Activated CD8-positive, alpha-beta memory T cell treated with anti-CD3 and anti-CD28 coated beads for 4 hours (primary cell): ENCODE results near the gene SH3BP4.

Experiments used
- DNase-seq, 2 donors: peaks; one replicate each; pipeline ENCODE4 v3.0.0-alpha.2; 2020; ENCODE audit warnings: low read depth in 2 of 2

The SH3BP4 gene

DNA sequence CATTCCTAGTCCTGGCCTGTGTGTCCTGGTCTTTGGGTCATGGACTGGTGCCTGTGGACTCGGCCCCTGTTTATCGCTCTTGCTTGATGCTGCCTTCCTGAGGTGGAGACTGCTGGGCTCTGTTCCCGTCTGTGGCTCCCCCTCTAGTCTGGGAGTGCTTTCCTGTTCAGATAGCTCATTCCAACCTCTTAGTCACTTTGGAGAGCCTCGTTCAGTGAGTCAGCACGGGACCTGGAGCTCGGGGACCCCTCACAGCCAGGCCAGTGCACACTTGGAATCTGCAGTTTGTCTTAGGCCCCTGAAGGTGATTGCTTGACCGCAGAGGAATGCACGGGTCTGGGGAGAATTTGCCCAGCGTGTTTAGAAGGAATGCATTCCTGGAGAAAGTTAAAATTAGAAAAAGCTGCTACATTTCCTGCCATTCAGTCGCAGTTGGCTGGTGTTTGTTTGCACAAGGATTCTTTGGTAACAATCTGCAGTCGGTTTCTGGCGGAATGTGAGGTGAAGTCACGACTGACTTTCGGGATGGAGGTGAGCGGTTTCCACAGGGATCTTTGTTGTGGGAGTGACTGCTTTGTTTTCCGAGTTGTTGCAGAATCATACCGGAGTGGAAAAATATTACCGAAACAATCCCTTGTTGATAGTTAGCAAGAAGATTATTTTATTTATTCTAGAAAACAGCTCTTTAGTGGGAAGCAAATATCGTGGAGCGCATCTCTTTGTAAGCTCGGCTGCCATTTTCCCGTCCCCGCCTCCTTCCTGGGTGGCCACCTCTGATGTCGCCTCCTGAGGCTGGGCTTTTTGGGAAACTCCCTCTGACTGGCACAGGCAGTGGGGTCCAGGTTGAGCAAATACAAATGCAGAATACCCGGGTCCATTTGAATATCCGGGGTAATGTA, 29.6 kb downstream of the SH3BP4 start:
- DNase-seq: no peak

DNA sequence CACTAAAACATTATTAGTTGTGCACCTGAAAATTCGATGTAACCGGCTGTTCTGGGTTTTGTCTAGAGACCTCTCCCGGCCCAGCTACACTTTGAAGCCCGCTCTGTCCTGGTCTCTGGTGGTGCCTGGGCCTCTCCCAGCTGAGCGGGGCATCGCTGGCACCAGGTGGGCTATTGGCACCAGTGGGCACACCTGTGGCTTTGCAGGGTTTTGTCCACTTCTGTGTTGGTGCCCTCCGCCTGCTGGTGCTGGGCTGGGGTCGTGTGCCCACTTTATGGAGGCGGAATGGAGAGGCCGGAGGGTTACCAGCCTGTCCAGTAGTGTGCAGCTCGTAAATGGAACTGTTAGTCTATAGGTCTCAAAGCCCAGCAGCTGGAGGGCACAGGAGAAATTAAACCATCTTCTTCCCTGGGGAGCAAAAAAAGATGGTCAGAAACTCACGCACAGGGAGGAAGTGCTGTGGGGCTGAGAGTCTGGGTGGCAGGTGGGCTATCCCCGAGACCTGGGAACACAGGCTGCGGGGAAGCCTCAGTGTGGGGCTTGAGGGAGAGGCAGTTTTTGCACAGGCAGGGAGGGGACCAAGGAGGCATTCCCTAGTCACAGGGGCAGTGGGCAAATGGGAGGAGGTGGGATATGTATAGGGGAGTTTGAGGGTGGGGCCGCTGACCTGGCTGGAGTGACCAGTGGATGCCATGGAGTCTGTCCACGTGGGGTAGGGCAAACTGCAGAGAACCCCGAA, 30.4 kb downstream of the SH3BP4 start:
- no peak for DNase-seq

DNA sequence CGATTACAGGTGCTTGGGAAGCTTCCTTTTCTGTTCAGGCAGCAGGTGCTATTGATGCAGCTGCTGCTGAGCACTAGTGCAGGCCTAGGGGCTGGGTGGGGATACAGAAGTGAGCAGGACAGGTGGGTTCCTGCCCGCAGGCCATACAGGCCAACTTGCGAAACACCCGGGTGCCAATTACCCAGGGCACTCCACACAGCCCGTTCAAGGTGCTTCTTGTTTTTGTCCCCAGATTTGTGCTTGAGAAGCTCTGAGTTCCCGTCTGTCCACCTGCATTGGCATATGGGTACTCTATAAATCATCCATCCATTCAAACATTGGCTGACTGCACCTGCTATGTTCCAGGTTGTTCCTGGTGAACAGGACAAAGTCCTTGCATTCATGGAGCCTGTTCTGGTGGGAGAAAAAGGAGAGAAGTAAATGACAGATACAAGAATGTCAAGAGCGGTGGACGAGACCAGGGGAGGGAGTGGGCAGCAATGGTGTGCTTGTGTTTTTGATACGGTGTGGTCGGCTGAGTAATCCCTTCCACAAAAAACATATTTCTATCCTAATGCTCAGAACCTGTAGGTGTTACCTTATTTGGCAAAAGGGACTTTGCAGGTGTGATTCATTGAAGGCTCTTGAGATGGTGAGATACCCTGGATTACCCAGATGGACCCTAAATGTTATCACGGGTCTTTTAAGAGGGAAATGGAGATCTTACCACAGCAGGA, 31.4 kb downstream of the SH3BP4 start:
- DNase-seq: no peak

DNA sequence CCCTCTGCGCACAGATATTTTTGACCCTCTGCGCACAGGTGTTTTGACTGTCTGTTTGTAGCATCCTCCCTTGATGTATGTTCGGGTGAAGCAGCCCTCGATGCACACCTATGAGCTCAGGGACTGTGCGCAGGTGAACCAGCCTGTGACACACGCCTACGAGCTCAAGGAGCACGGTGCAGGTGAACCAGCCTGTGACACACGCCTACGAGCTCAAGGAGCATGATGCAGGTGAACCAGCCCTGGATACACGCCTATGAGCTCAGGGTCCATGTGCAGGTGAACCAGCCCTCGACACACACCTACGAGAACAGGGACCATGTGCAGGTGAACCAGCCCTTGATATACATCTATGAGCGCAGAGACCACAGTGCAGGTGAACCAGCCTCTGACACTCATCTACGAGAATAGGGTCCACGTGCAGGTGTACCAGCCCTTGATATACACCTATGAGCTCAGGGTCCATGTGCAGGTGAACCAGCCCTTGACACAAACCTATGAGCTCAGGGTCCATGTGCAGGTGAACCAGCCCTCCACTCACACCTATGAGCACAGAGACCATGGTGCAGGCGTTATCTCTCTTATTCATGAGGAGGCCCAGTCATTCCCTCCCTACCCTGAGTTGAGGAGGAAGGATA, 33.9 kb downstream of the SH3BP4 start:
- DNase-seq: no peak

DNA sequence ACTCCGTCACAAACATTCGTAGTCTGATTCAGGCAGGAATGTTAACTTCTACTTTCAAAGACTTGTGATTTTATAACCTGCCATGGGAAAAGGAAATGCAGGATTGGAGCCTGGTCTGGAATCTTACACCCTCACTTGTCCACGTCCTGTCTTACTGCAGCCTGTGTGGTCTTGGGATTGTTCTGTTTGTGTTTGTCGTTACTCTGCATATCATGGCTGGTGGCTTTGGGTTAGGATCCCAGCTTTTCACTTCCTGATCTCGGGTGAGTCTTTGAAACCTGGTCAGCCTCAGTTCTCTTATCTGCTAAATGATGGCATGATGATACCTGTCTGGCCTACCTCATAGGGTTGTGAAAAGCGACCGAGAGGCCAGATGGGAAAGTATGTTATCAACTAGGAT, 34.6 kb downstream of the SH3BP4 start:
- DNase-seq: no peak

GRCh38 chr2:234986876-234987720, 35.3 kb downstream of the SH3BP4 start:
- DNase-seq: no peak

GRCh38 chr2:234987754-234988153, 35.9 kb downstream of the SH3BP4 start:
- DNase-seq: no peak

- DNase-seq: no peak
These were observed 36.7 kb downstream of the SH3BP4 start for GRCh38 chr2:234988491-234988890.

DNA sequence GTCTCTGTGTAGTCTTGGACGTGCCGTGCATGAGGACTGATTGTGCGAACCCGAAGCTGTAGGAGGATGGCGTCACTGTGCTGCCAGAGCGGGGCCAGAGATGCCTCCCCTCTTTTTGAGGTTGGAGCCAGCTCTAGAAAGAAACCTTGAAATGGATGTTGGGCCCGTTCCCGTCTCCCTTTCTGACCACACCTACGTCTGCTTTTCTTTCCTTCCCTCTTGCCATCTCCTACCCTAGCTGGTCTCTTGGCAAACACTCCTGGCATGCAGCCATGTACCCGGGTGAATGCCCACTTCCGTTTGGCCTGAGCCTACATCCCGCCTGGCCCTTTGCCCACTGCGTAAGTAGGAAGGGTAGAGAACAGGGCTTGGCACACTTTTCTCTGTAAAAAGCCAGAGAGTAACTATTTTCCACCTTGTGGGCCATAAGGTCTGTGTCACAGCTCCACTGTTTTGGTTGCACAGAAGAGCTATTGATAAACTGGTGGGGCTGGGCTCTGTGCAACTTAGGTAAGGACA, 37.4 kb downstream of the SH3BP4 start:
- DNase-seq: no peak

GRCh38 chr2:234990300-234990699, 38.5 kb downstream of the SH3BP4 start:
- no peak for DNase-seq

DNA sequence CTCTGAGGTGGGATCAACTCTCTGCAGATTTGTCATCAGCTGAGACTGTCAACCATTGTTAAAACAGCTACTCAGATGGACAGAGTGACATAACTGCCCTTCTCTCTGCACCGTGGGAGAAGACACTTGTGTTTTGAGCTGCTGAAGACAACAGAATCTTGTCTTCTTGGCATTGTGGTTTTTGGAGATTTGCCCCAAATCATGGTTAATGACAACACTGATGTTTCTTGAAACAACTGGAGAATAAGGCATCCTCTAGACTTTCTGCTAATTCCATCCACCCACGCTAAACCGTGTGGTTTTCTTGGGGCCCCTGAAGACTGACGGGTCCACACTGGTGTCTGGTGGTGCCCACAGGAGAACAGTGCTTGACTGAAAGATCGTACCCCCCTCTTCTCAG, 39.5 kb downstream of the SH3BP4 start:
- DNase-seq: no peak

GRCh38 chr2:234991793-234992192, 40.0 kb downstream of the SH3BP4 start:
- no peak for DNase-seq

GRCh38 chr2:234992196-234992595, 40.4 kb downstream of the SH3BP4 start:
- DNase-seq: no peak

DNA sequence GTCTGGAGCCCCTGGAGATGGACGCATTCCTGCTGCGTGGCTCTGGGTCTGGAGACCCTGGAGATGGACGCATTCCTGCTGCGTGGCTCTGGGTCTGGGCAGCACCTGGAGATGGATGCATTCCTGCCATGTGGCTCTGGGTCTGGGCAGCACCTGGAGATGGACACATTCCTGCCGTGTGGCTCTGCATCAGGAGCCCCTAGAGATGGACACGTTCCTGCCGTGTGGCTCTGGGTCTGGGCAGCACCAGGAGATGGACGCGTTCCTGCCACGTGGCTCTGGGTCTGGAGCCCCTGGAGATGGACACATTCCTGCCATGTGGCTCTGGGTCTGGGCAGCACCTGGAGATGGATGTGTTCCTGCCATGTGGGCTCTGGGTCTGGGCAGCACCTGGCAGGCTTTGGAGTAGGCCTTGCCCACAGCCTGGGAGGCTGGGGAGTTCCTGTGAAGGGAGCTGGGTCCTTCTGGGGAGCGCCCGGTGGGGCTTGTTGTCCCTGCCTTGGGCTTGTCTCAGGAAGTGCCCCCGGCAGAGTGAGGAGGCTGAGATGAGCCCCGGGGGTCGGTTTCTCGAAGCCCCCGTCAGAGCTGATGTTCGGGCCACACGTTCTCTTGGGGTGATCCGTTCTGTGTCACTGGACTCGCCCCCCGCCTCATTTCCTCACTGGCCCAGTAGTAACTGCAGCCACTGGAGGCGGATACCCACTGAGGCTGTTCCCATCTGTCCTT, 41.0 kb downstream of the SH3BP4 start:
- DNase-seq: no peak

DNA sequence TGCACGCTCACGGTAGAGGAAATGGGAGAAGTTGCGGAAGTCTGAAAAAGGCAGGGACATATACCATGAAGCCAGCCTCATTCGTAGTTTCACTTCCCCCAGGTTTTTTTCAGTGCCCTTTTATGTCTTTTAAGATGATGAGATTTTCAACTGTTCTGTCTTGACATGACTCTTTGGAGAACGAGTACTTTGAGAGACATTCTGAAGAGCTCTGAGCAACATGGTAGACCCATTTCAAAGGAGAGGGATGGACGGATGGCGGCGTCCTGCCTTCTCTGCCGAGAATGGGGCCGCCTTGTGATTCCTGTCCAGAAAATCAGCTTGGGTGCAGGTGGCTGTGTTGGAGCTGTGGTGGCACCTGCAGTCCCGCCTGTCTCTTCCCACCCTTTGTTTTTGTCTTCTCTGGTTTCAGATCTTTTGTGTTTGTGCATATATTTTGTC, 41.7 kb downstream of the SH3BP4 start:
- no peak for DNase-seq

- DNase-seq: no peak
These were observed 42.9 kb downstream of the SH3BP4 start for GRCh38 chr2:234994438-234995321.

DNA sequence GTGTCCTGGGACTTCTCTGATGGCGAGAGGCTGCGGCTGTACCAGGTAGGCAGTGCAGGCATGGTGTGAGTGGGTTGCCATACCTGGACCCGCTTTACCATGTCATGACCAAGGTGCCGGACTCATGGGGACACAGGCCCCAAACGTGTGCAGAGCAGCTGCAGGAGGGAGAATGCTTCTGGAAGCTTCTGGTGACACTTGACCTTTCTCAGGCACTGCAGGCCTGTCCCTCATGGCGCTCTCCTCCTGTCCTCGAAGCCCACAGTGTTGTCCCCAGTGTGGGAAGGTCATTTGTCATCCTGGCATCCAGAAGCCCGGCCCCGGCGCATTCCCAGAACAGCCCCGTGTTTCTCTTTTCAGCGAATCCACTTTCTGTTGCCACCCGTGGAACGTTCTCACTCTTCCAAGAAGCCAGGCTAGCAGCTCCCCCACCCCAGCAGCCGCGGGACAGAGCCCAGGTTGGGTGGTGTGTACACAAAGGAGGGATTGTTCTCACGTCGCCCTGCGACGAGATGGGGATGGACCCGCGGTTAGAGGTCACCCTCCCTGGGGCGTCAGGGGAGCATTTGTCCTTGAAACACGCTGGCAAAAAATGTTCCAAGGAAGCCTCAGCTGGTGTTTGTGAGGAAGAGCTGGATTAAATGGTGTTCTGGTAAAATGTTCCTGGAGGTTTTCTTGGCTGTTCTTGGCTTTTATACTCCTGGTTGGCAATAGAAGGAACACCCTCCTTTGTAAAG, 43.7 kb downstream of the SH3BP4 start:
- DNase-seq: no peak
